Activated naive CD8-positive, alpha-beta T cell treated with anti-CD3 and anti-CD28 coated beads, Interleukin-2, amount 50 U/mL, for 24 hours (primary cell): Measurements from ENCODE around the gene CDC16.

Source experiments
- ATAC-seq: fragments of 150-1000 bp; cut with Tn5 transposase; one replicate; pipeline ENCODE4 v1.10.0; 2021
- DNase-seq: peaks from one replicate; pipeline ENCODE4 v3.0.0; 2021
- H3K27ac Mint-ChIP-seq: one replicate; pipeline ENCODE4 v1.8.0; 2021; ENCODE audit warnings: mild to moderate bottlenecking, mixed read lengths
- H3K27me3 Mint-ChIP-seq: one replicate; pipeline ENCODE4 v1.8.0; 2021; ENCODE audit warnings: mixed read lengths
- H3K36me3 Mint-ChIP-seq: one replicate; pipeline ENCODE4 v1.8.0; 2021; ENCODE audit warnings: low read depth, mixed read lengths
- H3K4me1 Mint-ChIP-seq: one replicate; pipeline ENCODE4 v1.8.0; 2021; ENCODE audit warnings: mixed read lengths
- H3K4me3 Mint-ChIP-seq: one replicate; pipeline ENCODE4 v1.8.0; 2021; ENCODE audit warnings: mild to moderate bottlenecking, moderate library complexity, mixed read lengths
- H3K9me3 Mint-ChIP-seq: one replicate; pipeline ENCODE4 v1.8.0; 2021; ENCODE audit warnings: mixed read lengths

CDC16 gene

DNA sequence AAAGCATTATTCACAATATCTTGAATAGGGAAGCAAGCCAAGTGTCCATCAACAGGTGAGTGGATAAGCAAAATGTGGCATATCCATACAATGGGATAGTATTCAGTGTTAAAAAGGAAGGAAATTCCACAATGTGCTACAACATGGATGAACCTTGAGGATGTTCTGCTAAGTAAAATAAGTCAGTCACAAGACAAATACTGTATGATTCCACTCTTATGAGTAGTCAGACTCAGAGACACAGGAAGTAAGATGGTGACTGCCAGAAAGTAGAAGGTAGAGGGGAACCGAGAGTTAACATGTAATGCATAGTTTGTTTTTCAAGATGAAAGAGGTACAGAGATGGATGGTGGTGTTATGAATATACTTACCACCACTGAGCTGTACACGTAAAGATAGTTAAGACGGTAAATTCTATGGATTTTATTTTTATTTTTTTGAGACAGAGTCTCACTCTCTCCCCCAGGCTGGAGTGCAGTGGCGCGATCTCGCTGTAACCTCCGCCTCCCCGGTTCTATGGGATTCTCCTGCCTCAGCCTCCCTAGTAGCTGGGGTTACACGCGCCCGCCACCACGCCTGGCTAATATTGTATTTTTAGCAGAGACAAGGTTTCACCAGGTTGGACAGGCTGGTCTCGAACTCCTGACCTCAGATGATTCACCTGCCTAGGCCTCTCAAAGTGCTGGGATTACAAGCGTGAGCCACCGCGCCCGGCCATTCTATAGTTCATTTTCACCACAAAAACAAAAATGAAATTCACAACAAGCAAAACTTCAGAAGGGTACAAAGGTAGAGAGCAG is 78.6 kb downstream of the CDC16 start:
- H3K9me3 Mint-ChIP-seq, result peaks cover 3% of the 10 kb centered on the region
- H3K27me3 Mint-ChIP-seq, result no peaks in the 10 kb centered on the region
- peaks cover 43% of the 10 kb centered on the region for H3K4me1 Mint-ChIP-seq

GRCh38 chr13:114314074-114314912 is 79.6 kb downstream of the CDC16 start, which contains the start of gene CHAMP1:
Gene CHAMP1, plus strand, starts transcription at chr13:114314503. Its CDS starts 9,340 bp downstream, at chr13:114323843.
- Mint-ChIP-seq H3K36me3 (peaks cover 21% of the 10 kb centered on the region), H3K4me3 (peak within 1 kb of the TSS; percentile 91), H3K4me1 (peaks cover 52% of the 10 kb centered on the region), H3K9me3 (peaks cover 3% of the 10 kb centered on the region), H3K27me3 (no peaks in the 10 kb centered on the region), H3K27ac (peak within 1 kb of the TSS; percentile 96)
- peak; percentile 95 for DNase-seq
- peak; percentile 86 for ATAC-seq

More for the DNA sequence above, 78.6 kb downstream of the CDC16 start:
- Mint-ChIP-seq H3K4me3 (peak overlapping the region; percentile 85), H3K27ac (peak overlapping the region; percentile 96), H3K36me3 (peaks cover 19% of the 10 kb centered on the region)
- ATAC-seq, result peak; percentile 24
- DNase-seq, result peak; percentile 41

GRCh38 chr13:114315074-114315785 is 80.5 kb downstream of the CDC16 start:
- ATAC-seq (no peak), DNase-seq (no peak)
- Mint-ChIP-seq H3K4me3 (peak overlapping the region; percentile 91), H3K27me3 (no peaks in the 10 kb centered on the region), H3K9me3 (peaks cover 3% of the 10 kb centered on the region), H3K4me1 (peaks cover 59% of the 10 kb centered on the region), H3K36me3 (peaks cover 25% of the 10 kb centered on the region), H3K27ac (peak overlapping the region; percentile 85)

GRCh38 chr13:114318624-114319023 is 83.9 kb downstream of the CDC16 start:
- Mint-ChIP-seq H3K27ac (peak overlapping the region; percentile 23), H3K4me1 (peaks cover 51% of the 10 kb centered on the region), H3K27me3 (no peaks in the 10 kb centered on the region), H3K4me3 (no peak overlapping the region), H3K9me3 (no peaks in the 10 kb centered on the region), H3K36me3 (peaks cover 47% of the 10 kb centered on the region)
- DNase-seq (no peak), ATAC-seq (no peak)

DNA sequence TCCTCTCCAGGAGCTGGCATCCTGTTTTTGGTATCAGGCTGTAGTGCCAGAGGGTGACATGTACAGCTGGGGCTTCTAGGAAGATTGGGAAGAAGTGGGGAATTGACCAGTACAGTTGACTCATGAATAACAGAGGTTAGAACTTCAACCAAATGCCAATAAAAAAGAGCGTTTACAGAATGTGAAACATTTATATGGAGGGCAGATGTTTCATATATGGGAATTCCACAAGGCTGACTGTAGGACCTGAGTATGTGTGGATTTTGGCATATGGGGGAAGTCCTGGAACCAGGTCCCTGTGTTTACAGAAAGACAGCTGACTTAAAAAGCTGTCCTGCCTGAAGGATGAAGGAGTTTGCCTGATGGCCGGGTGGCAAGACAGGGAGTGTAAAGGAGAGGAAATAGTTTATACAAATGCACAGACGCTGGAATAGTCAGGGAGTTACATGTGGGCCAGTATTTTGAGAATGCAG is 84.8 kb downstream of the CDC16 start:
- Mint-ChIP-seq H3K9me3 (no peaks in the 10 kb centered on the region), H3K27me3 (no peaks in the 10 kb centered on the region), H3K27ac (peak overlapping the region; percentile 58), H3K4me1 (peaks cover 55% of the 10 kb centered on the region), H3K36me3 (peaks cover 56% of the 10 kb centered on the region), H3K4me3 (no peak overlapping the region)
- no peak for DNase-seq
- no peak for ATAC-seq

DNA sequence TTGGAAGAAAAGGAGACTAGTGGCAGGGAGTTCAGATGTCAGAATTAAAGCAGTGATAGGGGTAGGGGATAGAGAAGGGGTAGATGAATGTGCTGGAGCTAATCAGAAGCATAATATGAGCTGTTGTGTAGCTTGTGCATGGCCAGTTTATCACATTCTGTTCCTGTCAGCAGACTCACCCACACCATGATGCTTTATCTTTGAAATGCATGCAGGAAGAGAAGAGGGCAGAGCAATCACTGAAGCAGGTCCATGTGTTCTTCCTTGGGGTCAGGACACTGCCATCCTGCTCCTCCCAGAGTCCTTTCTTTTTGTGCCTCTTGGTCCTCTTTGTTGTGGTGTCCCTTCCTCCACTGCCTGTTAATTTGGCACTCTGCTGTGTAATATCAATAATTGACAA is 85.4 kb downstream of the CDC16 start:
- Mint-ChIP-seq H3K4me1 (peaks cover 54% of the 10 kb centered on the region), H3K4me3 (no peak overlapping the region), H3K9me3 (no peaks in the 10 kb centered on the region), H3K27me3 (no peaks in the 10 kb centered on the region), H3K36me3 (peaks cover 56% of the 10 kb centered on the region), H3K27ac (peak overlapping the region; percentile 12)
- ATAC-seq (no peak), DNase-seq (no peak)

DNA sequence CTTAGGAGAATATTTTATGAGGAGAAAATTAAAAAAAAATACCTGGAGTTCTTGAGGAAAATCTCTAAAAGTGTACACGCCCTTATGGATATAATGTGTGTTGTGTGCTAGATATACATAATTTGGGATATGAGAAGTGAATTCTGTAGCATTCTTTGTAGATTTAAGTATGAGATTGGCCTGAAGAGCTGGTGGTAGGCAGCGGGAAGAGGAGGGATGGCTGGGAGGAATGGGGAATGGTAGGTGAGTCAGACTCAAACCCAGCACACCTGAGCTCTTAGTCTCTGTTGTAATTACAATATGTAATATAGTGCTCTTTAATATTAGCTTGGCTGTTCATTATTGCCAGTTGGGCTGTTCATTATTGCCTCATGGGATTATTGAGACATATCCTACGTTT is 86.6 kb downstream of the CDC16 start:
- H3K36me3 Mint-ChIP-seq, result peaks cover 59% of the 10 kb centered on the region
- ATAC-seq, result no peak
- no peak overlapping the region for H3K4me3 Mint-ChIP-seq
- no peaks in the 10 kb centered on the region for H3K9me3 Mint-ChIP-seq
- H3K27me3 Mint-ChIP-seq, result no peaks in the 10 kb centered on the region
- H3K27ac Mint-ChIP-seq, result no peak overlapping the region
- no peak for DNase-seq
- peaks cover 55% of the 10 kb centered on the region for H3K4me1 Mint-ChIP-seq
